WI38 (cell line): ENCODE results near the gene RPF1.
"Not testable (repeated sequence)": the region's sequence is repeated elsewhere in the genome, so short reads cannot be mapped to it uniquely, and the experiment has no call there.

Source experiments
- H3K4me3 ChIP-seq: 2 replicates; pipeline ENCODE4 v1.5.1; 2011; ENCODE audit warnings: low read depth, mild to moderate bottlenecking, control low read depth, low read length
- CTCF ChIP-seq: IDR thresholded peaks from 2 replicates; pipeline ENCODE4 v1.5.1; 2012; ENCODE audit warnings: low read depth, mild to moderate bottlenecking, control low read depth, low read length

RPF1 gene

DNA sequence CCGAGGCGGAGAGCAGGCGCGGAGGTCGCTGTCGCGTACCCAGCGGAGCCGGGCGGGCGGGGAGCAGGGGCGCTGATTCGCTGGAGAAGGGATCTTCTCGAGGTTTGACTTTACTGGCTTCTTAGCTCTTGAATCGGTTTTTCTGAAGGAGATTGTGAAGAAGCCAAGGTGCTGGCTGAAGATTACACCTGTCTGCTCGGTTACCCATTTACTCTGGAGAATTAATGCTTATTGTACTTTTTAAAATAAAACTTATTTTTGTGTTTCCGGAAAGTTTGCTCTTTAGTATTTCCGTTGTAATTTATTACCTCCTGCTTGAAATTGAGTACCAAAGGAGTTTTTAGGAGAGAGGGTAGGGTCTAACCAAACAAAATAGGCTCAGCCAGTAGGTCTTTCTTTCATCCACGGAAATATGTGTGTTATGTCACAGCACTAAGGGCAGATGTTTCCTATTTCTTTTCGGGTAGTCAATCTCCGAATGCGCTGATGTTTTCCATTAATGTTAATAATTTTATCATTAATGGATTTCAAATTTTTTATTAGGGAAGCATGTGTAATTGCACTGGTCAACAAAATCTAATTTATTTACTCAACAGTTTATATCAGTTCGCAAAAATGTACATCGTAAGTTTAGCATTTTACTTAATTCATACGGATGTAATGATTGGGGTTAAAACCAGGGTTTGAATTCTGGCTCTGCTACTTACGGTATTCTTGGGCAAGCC is 27.8 kb downstream of the RPF1 start:
- TF ChIP-seq CTCF: no peak

GRCh38 chr1:84507887-84508286 is 28.8 kb downstream of the RPF1 start:
- not testable (repeated sequence) for H3K4me3 ChIP-seq

More for the DNA sequence above, 27.8 kb downstream of the RPF1 start:
- peak overlapping the region; percentile 98 for H3K4me3 ChIP-seq

GRCh38 chr1:84508510-84508909 is 29.4 kb downstream of the RPF1 start:
- H3K4me3 ChIP-seq: no peak overlapping the region
- no peak for TF ChIP-seq CTCF

- no peak for TF ChIP-seq CTCF
- H3K4me3 ChIP-seq: no peak overlapping the region
Measured at GRCh38 chr1:84509029-84509428, 30.0 kb downstream of the RPF1 start.

DNA sequence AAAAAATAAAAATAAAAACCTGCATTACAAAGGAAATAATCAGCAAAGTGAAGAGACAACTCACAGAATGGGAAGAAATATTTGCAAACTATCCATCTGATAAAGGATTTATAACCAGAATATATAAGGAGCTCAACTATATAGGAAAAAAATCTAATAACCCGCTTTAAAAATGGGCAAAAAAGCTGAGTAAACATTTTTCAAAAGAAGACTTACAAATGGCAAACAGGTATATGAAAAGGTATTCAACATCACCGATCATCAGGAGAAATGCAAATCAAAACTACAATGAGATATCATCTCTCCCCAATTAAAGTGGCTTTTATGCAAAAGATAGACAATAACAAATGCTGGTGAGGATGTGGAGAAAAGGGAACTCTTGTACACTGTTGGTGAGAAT is 31.1 kb downstream of the RPF1 start:
- no peak overlapping the region for H3K4me3 ChIP-seq
- no peak for TF ChIP-seq CTCF

- no peak for TF ChIP-seq CTCF
- no peak overlapping the region for H3K4me3 ChIP-seq
Measured at GRCh38 chr1:84510668-84511067, 31.6 kb downstream of the RPF1 start.

DNA sequence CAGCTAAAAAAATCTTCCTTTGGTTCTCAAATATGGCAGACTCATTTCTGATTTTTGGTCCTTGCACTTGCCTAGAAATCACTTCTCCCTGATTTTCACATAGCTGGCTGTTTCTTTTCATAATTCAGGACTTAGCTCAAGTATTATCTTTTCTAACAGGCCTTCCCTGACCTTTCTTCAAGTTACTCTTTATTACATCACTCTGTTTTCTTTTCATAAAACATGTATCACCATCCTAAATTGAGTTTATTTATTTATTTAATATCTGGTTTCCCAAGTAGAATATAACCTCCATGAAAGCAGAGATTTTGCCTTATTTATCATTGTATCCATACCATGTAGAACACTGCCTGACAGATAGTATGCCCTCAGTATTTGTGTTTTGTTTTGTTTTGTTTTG is 45.5 kb downstream of the RPF1 start:
- TF ChIP-seq CTCF: no peak
- H3K4me3 ChIP-seq: no peak overlapping the region

DNA sequence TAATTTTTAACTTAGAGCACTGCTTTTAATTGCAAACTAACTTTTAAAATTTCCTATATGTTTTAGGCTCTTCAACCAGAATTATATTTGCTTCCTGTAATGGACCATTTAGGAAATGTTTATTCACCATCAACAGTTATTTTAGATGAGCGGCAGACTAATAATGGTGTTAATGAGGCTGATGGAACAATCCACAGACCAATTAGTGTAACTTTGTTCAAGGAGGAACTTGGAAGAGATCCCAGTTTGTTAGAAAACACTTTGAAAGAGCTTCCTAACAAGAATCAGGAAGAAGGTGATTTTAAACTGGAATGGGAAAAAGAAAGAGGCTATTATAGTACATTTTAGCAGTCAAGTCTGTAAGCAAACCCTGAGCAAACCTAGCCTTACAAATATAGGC is 46.7 kb downstream of the RPF1 start:
- no peak for TF ChIP-seq CTCF
- no peak overlapping the region for H3K4me3 ChIP-seq
